OCI-LY3 (cell line): ENCODE results near the gene GSE1.

Experiments used
- H2AFZ ChIP-seq: fragments of 200-600, 300-600 bp; shearing (Covaris generic); 2 replicates; pipeline ENCODE4 v1.6.0; 2014; ENCODE audit warnings: antibody characterized with exemption, low read depth, low read length
- H3K27ac ChIP-seq: fragments of 200-600, 300-600 bp; sonication (generic); 2 replicates; pipeline ENCODE4 v1.5.1; 2014; ENCODE audit warnings: mild to moderate bottlenecking, low read length, moderate library complexity, mixed read lengths
- H3K27me3 ChIP-seq: fragments of 200-600, 300-600 bp; sonication (generic); 2 replicates; pipeline ENCODE4 v1.6.1; 2014; ENCODE audit warnings: low read depth, low read length, mixed read lengths
- H3K36me3 ChIP-seq: fragments of 200-600, 300-600 bp; sonication (generic); replicated peaks from 2 replicates; pipeline ENCODE3; 2014; ENCODE audit warnings: low read depth, low read length, mixed read lengths
- H3K4me1 ChIP-seq: fragments of 300-600, 200-600 bp; sonication (generic); 2 replicates; pipeline ENCODE4 v1.6.1; 2014; ENCODE audit warnings: low read length, mixed read lengths
- H3K4me2 ChIP-seq: fragments of 200-600, 300-600 bp; sonication (generic); 2 replicates; pipeline ENCODE4 v1.6.1; 2014; ENCODE audit warnings: low read length, mixed read lengths
- H3K4me3 ChIP-seq: fragments of 300-600, 200-600 bp; sonication (generic); 2 replicates; pipeline ENCODE4 v1.5.1; 2014; ENCODE audit warnings: antibody characterized with exemption, mild to moderate bottlenecking, low read length, moderate library complexity
- H3K79me2 ChIP-seq: fragments of 300-600, 200-600 bp; shearing (Covaris generic); 2 replicates; pipeline ENCODE4 v1.6.1; 2014; ENCODE audit warnings: mild to moderate bottlenecking, low read length, mixed read lengths
- H3K9ac ChIP-seq: fragments of 300-600, 200-600 bp; shearing (Covaris generic); 2 replicates; pipeline ENCODE4 v1.6.0; 2014; ENCODE audit warnings: mild to moderate bottlenecking, low read length, moderate library complexity
- H3K9me3 ChIP-seq: fragments of 200-600, 300-600 bp; shearing (Covaris generic); 2 replicates; pipeline ENCODE4 v1.6.1; 2014; ENCODE audit warnings: low read length, mixed read lengths; ENCODE audit not compliant: insufficient read depth
- H4K20me1 ChIP-seq: fragments of 200-600, 300-600 bp; sonication (generic); 2 replicates; pipeline ENCODE4 v1.6.1; 2016; ENCODE audit warnings: low read length, mixed read lengths; ENCODE audit not compliant: insufficient read depth
- EZH2phosphoT487 ChIP-seq: fragments of 200-600 bp; shearing (Covaris generic); IDR thresholded peaks from 2 replicates; pipeline ENCODE4 v1.6.1; 2018; ENCODE audit warnings: antibody characterized with exemption, mixed run types, low read depth
- TF ChIP-seq, protein P1 (sequence below): fragments of 200-600, 300-600 bp; sonication (generic); IDR thresholded peaks from 2 replicates; pipeline ENCODE4 v1.5.1; 2014; ENCODE audit warnings: antibody characterized with exemption, low read length, low read depth

Gene GSE1

GRCh38 chr16:85644093-85644712 is 31.1 kb downstream of the GSE1 start:
- Histone ChIP-seq H3K27me3 (no peaks in the 10 kb centered on the region), H2AFZ (no peak overlapping the region), H3K36me3 (peaks cover 3% of the 10 kb centered on the region), H3K9me3 (no peaks in the 10 kb centered on the region), H4K20me1 (peaks cover 92% of the 10 kb centered on the region), H3K79me2 (no peaks in the 10 kb centered on the region), H3K4me2 (no peak overlapping the region), H3K4me3 (no peak overlapping the region), H3K27ac (no peak overlapping the region), H3K9ac (no peak overlapping the region), H3K4me1 (peaks cover 9% of the 10 kb centered on the region)
- TF ChIP-seq, protein P1, sequence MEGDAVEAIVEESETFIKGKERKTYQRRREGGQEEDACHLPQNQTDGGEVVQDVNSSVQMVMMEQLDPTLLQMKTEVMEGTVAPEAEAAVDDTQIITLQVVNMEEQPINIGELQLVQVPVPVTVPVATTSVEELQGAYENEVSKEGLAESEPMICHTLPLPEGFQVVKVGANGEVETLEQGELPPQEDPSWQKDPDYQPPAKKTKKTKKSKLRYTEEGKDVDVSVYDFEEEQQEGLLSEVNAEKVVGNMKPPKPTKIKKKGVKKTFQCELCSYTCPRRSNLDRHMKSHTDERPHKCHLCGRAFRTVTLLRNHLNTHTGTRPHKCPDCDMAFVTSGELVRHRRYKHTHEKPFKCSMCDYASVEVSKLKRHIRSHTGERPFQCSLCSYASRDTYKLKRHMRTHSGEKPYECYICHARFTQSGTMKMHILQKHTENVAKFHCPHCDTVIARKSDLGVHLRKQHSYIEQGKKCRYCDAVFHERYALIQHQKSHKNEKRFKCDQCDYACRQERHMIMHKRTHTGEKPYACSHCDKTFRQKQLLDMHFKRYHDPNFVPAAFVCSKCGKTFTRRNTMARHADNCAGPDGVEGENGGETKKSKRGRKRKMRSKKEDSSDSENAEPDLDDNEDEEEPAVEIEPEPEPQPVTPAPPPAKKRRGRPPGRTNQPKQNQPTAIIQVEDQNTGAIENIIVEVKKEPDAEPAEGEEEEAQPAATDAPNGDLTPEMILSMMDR: no peak
- TF ChIP-seq EZH2phosphoT487: no peak

GRCh38 chr16:85645021-85645589 is 32.0 kb downstream of the GSE1 start:
- H3K9ac ChIP-seq: no peak overlapping the region
- H3K4me3 ChIP-seq: no peak overlapping the region
- H3K27ac ChIP-seq: no peak overlapping the region
- H2AFZ ChIP-seq: no peak overlapping the region
- peaks cover 93% of the 10 kb centered on the region for H4K20me1 ChIP-seq
- H3K36me3 ChIP-seq: peaks cover 3% of the 10 kb centered on the region
- no peaks in the 10 kb centered on the region for H3K79me2 ChIP-seq
- H3K4me1 ChIP-seq: peaks cover 18% of the 10 kb centered on the region
- H3K4me2 ChIP-seq: no peak overlapping the region
- no peak for TF ChIP-seq EZH2phosphoT487
- TF ChIP-seq, protein P1: no peak
- no peaks in the 10 kb centered on the region for H3K9me3 ChIP-seq
- H3K27me3 ChIP-seq: no peaks in the 10 kb centered on the region

- Histone ChIP-seq H3K27me3 (no peaks in the 10 kb centered on the region), H3K4me2 (no peak overlapping the region), H3K4me1 (peaks cover 26% of the 10 kb centered on the region), H3K79me2 (no peaks in the 10 kb centered on the region), H4K20me1 (peaks cover 92% of the 10 kb centered on the region), H3K27ac (no peak overlapping the region), H3K9me3 (no peaks in the 10 kb centered on the region), H2AFZ (no peak overlapping the region), H3K9ac (no peak overlapping the region), H3K36me3 (peaks cover 3% of the 10 kb centered on the region), H3K4me3 (no peak overlapping the region)
- TF ChIP-seq EZH2phosphoT487: no peak
- TF ChIP-seq, protein P1: no peak
These were observed 33.3 kb downstream of the GSE1 start for GRCh38 chr16:85646358-85646907.

DNA sequence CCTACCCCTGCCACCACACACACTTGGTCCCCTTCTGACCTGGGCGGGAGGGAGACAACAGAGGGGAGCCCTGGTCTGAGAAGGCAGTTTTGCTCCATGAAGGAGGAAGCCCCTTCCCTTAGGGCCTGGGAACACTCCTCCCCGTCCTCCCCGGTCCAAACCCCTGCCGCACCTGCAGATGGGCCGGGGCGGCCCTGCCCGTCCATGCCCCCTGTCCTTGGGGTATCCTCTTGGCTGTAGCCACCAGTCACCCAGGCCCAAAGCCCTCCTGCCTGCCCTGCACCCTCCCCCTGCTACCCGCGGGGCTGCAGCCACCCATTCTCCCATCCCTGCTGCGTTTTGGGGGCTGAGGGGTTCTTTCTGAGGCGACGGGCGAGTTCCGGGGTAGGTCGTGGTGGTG is 33.9 kb downstream of the GSE1 start:
- no peak for TF ChIP-seq EZH2phosphoT487
- TF ChIP-seq, protein P1: no peak
- H3K4me2 ChIP-seq: no peak overlapping the region
- H4K20me1 ChIP-seq: peaks cover 92% of the 10 kb centered on the region
- H3K4me3 ChIP-seq: no peak overlapping the region
- H3K9me3 ChIP-seq: no peaks in the 10 kb centered on the region
- H3K4me1 ChIP-seq: peaks cover 26% of the 10 kb centered on the region
- H3K79me2 ChIP-seq: no peaks in the 10 kb centered on the region
- H3K9ac ChIP-seq: no peak overlapping the region
- no peak overlapping the region for H3K27ac ChIP-seq
- H3K36me3 ChIP-seq: peaks cover 3% of the 10 kb centered on the region
- no peaks in the 10 kb centered on the region for H3K27me3 ChIP-seq
- no peak overlapping the region for H2AFZ ChIP-seq
